NCI-H510A (cell line): ENCODE results near the gene FRS3.

Experiments used
- DNase-seq: peaks from one replicate; lab custom pipeline; 2025; lab: John Stamatoyannopoulos, UW

FRS3 gene

DNA sequence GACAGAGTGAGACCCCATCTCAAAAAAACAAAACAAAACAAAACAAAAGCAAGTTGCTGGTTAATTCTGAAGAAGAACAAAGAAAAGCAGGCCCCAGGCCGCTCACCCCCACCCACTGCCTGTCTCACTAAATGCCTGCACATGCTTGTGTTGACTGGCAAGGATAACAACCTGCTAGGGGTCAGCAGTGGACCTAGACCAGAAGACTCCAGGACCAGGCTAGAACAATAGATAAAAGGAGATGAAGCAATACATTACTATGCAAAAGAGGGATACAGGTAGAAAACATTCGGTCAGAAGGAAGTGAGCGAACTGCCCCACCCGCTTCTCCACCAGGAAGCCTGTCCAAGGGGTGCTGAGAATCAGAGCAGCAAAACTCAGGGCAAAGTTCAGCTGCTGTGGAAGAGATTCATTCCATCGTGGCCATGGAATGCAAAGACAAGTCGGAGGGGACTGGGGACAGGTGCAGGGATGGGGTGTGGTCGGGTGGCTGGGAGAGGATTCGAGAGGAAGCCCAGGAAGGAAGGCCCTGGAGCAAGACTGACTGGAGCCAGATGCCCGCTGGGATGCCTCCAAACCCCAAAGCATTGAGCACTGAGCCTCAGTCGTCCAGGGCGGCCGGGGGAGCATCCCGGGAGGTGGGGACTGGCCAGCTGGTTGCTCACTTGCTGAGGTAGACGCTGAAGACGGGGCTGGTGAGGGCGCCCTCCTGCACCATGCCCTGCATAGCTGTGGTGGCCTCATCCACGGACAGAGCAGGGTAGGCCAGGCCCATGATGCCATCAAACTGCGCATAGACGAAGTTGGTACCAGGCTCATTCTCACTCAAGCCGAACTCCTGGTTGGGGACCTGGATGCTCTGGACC, 37.8 kb downstream of the FRS3 start:
- DNase-seq: no peak

GRCh38 chr6:41740366-41741162, 39.1 kb downstream of the FRS3 start:
- DNase-seq: no peak

GRCh38 chr6:41739041-41739440, 40.7 kb downstream of the FRS3 start:
- DNase-seq: no peak

DNA sequence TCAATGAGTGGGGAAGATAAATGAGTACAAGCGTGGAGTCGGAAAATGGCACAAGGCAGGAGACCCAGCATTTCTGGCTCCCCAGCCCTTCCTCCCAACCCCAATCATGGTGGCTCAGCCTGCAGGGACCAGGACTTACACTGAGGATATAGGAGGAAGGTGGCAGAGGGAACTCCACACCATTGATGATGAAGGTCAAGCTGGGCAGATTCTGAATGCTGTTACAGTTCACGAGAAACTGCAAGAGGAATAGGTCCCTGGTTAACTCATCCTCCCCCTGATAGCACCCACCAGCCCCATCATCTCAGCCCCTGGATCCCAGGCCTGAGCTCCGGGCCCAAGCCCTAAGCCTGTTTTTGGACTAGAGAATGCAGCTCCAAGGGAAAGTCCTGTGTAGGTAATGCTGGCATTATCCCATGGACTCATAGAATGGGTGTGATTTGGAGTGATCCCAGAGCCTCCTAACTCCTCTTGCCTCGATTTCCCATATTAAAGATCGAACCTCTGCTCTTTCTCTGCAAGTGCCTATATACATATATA, 42.0 kb downstream of the FRS3 start:
- no peak for DNase-seq

GRCh38 chr6:41736800-41737555, 42.7 kb downstream of the FRS3 start:
- DNase-seq: no peak

DNA sequence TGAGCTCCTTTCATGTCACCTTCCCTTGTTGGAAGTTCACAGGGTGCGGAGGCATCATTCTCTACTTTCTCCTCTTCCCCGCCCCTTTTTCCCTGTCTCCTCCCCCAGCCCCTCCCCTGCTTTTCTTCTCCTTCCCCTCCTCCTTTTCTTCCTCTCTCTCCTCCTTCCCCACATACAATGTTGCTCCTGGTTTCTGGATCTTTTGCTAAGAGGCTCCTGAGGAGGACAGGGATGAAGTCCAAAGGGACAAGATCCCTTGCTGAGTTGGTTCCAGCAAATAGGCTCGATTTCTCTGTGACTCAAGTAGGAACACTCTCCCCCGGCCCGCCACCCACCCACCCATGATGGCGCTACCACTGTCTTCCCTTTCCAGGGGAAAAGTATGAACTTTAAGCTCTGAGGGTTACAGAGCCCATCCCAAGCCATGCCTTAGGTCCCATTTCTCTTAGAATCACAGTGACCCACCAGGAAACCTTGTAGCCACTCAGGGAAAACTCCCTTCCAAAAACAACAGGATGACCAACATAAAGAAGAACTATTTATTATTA, 43.4 kb downstream of the FRS3 start:
- DNase-seq: no peak

GRCh38 chr6:41735427-41736185, 44.1 kb downstream of the FRS3 start, which contains the start of gene TFEB:
Gene TFEB (minus strand): TSS chr6:41735608. CDS start chr6:41691213, 44,395 bp downstream.
- peak; percentile 94 for DNase-seq

- peak; percentile 81 for DNase-seq
Measured at GRCh38 chr6:41734666-41735426, 44.9 kb downstream of the FRS3 start.

DNA sequence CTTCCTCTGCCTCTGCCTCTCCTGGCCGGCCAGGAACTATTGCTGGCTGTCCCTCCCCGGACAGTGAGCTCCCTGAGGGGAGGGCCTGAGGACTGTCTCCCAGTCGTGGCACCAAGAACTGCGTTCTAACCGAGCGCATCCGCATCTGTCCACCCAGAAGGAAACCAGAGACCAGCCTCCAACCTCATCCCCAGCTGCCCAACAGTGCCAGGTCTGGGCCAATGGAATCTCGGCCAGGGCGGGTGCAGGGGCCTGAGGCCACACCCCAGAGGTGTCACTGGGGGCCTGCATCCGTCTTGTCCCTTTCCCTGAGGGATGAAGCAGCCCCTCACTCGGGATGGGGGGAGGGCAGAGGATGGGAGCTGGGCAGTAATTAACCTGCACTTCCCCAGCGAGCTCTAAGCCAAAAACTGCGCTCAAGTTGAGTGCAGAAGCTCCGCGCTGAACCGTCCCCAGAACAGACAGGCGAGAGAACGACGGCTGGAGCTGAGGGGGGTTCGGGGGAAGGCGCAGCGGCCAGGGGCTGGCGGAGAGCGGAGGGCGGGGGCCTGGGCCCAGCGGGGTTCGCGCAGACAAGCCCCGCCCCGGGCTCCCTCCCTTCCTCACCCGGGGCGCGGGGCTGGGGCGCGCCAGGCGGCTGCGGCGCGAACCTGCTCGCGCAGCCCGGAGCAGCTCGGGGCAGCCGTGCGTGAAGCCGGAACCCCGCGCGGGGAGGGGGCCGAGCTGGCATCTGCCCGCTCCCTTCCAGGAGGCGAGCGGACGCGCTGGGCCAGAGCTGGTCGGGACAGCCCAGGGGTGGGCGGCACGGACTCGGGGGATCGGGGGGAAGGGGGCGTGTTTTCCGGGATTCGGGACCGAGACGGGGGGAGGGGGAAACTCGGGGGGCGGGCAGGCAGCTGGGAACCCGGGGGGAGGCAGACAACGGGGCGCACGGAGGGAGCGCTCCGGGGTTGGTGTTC, 45.7 kb downstream of the FRS3 start:
- DNase-seq: peak; percentile 91

- no peak for DNase-seq
Measured at GRCh38 chr6:41733360-41733706, 46.4 kb downstream of the FRS3 start.

- DNase-seq: no peak
Measured at GRCh38 chr6:41732591-41733359, 46.9 kb downstream of the FRS3 start.

DNA sequence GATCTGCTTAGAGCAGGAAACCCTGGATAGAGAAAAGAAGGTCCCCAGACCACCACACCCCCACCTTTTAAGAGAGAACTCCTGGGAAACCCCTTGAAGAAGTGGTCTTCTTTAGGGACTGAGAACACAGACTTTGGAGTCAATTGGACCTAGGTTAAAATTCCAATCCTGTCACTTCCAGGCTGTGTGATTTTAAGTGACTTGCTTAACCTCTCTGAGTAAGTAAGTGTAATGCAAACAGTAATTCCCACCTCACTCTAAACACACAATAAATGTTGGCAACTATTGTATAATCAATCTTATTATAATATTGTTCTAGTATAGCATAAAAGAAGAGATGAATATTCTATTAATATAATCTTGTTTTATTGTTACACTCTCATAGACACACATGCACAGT, 47.6 kb downstream of the FRS3 start:
- DNase-seq: no peak

- no peak for DNase-seq
Measured at GRCh38 chr6:41731561-41732086, 48.1 kb downstream of the FRS3 start.

DNA sequence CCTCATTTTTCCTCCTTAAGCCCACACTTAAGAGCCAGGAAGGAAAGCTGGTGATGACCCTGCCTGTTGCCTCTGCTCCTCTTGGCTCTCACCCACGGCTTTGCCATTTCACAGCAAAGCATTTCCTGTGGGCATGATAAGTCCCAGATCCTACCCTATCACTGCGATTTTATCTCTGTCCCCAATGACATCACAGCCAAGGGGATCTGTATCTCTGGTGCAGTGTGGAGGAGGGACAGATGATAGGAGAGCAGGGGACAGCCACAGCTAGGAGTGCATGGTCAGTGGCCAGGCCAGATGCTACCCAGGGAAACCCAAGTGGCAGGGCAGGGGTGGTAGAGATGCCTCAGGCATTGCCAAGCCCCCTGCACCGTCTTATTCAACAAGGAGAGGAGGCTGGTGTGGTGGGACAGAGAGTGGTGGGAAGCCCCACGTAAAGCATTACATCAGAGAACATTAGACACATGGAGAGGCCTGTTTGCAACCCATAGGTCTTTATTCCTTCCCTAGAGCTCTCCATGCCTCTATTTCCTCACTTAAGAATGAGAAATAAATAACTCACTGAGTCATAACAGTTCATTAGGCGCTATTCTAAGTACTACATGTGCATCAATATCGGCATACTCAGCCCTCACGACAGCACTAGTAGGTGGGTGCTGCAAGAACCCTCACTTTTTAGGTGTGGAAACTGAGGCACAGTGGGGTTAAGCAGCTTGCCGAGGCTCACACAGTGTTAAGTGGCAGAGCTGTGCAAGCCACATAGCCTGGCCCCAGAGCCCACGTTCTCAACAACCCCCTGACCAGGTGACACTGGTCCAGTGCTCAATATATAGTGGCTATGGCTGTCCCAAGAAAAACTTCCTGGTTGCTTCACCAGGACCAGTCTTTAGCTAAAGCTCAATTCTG, 48.9 kb downstream of the FRS3 start:
- DNase-seq: no peak

- DNase-seq: no peak
Measured at GRCh38 chr6:41729624-41730023, 50.1 kb downstream of the FRS3 start.

DNA sequence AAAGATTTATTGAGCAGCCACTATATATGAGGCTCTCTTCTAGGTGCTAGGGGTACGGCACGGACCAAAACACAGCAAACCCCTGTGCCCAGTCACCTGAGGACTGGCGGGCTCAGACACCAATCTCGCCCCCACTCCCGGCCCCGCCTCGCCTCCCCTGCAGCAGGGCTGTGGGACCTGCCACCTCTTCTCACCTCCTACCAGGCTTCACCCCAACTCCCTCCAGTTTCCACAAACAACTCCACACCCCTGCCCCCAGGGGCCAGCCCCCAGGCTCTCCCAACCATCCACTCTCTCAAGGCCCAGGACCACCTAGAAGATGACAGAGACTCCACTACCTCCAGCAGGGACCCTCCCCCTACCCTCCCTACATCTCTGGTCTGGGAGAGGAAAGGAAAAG, 50.7 kb downstream of the FRS3 start:
- no peak for DNase-seq
